UCSD-AML1 (cell line): ENCODE measurements around the gene PILRB.
"Not testable (repeated sequence)": the region's sequence is repeated elsewhere in the genome, so short reads cannot be mapped to it uniquely, and the experiment has no call there.

Experiments
- DNase-seq: peaks from one replicate; lab custom pipeline; 2025; ENCODE audit not compliant: unreplicated experiment; lab: John Stamatoyannopoulos, UW

PILRB gene

DNA sequence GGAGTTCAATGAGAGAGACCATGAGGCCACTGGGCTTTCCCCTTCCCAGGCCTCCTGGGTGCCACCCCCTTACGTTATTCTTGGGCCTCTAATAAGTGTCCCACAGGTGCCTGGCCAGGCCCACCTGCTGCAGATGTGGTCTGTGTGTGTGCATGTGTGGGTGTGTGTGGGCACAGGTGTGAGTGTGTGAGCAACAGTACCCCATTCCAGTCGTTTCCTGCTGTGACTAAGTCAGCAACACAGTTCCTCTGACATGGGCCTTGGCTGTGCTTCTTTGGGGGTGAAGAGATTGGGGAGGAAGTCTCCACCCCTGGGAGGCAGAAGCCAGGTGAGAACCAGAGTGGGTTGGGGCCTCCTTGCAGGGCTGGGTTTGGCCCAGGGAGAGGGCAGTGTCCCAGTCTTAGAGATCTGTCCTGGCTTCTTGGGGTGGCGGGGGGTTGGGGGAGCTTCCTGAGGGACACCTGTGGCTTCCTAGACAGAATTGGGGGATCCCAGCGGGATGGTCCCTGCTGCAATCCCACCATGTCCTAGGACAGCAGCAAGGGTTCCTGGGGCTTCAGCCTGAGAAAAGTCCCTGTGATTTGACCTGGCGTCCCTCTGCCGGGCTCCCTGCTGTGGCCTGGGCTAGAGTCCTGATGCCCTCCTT, 4.1 kb upstream of the PILRB start:
- no peak for DNase-seq

DNA sequence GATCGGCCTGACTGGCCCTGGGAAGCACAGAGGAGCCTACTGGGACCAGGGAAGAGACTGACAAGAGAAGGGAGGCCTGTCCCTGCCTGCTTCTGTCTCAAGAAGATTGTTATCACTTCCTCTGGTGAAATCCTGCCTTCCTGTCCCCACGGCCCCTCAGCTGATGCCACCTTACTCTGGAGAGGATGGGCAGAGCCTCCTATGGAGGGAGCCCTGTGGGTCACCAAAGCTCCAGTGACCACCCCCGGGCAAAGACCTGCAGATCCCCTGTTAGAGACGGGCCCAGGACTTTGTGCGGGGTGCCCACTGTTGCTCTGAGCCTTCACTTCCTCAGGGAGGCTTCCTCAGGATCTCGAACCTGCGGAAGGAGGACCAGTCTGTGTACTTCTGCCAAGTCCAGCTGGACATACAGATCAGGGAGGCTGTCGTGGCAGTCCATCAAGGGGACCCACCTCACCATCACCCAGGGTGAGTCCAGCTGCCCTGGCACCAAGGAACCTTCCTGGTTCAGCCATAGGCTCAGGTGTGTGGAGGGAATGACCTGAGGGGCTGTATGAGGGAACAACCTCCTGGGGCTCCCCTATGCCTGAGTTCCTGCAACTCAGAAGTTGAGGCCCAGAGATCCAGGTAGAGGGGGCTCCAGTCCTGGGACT, 1.4 kb upstream of the PILRB start:
- no peak for DNase-seq

DNA sequence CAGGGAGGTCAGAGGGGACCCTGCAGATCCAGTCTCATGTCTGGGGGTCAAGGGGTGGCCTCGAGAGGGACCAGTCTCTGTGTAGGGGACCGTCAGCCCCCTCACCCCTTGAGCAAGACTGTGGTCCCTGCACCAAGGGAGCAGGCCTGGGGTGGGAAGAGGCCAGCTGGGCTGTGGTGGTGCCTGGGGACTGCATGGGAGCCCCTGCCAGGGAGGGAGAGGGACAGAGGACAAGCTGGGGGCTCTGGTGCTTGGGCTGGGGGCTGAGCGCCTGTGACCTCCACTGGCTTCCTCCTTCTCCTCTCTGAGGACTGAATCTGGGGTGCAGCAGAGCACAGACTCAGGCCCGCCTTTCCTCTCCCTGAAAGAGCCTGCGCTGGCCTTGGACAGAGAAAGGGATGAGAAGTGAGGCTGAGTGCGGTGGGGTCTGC, 771 bp upstream of the PILRB start:
- no peak for DNase-seq

DNA sequence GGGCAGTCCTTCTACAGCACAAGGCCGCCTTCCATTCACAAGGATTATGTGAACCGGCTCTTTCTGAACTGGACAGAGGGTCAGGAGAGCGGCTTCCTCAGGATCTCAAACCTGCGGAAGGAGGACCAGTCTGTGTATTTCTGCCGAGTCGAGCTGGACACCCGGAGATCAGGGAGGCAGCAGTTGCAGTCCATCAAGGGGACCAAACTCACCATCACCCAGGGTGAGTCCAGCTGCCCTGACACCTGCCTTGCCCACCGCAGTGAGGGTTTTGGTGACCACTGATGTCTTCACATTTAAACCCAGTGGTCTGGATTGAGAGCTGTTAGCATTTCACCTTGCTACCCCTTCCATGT, 918 bp downstream of the PILRB start:
- DNase-seq: no peak

DNA sequence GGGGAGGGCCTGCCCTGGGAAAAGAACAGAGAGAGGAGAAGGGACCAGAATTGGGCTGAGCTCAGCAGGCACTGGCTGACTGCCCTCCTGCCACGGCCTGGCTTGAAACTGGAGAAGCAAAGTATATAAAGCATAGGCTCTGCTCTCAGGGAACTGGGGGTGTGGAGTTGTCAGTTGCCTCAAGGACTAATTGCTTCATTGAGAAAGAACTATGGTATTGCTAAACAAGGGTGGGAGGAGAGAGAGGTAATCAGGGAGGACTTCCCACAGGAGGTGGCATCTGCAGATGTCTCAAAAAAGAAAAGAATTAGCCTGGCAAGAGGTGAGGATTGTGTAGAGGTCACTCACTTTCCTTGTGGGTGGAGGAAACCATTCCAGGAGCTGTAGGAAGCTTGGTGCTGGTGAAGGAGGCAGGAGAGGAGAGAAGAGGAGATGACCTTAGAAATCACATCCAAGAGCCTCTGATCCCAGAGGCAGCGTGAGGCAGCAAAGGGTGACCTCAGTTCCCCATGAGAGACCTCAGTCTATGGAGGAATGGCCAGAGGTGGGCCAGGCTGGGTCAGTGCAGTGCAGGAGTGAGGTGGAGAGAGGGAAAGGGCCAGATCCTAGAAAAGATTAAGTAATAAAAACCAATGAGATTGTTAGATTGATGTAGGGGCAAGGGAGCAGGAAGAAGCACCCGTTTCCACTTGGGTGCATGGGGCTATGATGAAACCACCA, 2.4 kb downstream of the PILRB start:
- no peak for DNase-seq

DNA sequence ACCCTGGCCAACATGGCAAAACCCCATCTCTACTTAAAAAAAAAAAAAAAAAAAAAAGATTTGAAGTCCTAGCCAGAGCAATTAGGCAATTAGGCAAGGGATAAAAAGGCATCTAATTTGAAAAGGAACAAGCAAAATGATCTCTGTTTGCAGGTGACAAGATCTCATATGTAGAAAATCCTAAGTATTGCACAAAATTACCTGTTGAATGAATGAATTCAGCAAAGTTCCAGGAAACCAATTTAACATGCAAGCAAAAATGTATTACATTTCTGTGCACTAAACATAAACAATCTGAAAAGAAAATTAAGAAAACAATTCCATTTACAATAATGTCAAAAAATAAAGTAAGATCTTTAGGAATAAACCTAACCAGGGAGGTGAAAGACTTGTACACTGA, 5.2 kb downstream of the PILRB start:
- DNase-seq: no peak

DNA sequence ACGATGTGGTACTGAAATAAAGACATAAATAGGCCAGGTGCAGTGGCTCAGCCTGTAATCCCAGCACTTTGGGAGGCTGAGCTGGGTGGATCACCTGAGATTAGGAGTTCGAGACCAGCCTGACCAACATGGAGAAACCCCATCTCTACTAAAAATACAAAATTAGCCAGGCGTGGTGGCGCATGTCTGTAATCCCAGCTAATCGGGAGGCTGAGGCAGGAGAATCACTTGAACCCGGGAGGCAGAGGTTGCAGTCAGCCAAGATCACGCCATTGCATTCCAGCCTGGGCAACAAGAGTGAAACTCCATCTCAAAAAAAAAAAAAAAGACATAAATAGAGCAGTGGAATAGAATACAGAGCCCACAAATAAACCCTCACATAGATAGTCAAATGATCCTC, 5.9 kb downstream of the PILRB start:
- DNase-seq: not testable (repeated sequence)

DNA sequence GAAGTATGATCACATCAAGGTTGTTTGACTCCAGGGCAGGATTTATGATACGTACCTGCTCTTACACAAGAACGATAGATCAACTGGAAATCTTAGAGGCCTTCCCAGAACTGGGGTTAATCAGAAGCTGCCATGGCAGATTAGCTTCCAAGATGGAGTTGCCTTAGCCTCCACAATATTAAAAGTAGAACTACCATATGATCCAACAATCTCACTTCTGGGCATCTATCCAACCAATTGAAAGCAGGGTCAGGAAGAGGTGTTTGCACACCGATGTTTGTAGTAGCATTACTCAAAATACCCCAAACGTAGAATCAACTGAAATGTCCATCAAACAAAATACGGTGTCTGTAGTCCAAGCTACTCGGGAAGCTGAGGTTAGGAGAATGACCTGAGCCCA, 6.6 kb downstream of the PILRB start:
- no peak for DNase-seq

DNA sequence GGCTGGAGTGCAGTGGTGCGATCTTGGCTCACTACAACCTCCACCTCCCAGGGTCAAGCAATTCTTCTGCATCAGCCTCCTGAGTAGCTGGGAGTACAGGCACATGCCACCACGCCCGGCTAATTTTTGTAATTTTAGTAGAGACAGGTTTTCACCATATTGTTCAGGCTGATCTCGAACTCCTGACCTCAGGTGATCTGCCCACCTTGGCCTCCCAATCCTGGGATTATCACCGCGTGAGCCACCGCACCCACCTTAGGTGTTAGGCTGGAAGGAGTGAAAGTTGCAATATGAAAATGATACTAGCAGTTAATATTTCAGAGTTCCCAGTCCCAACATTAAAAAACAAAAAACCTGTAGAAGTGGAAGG, 8.1 kb downstream of the PILRB start:
- not testable (repeated sequence) for DNase-seq

DNA sequence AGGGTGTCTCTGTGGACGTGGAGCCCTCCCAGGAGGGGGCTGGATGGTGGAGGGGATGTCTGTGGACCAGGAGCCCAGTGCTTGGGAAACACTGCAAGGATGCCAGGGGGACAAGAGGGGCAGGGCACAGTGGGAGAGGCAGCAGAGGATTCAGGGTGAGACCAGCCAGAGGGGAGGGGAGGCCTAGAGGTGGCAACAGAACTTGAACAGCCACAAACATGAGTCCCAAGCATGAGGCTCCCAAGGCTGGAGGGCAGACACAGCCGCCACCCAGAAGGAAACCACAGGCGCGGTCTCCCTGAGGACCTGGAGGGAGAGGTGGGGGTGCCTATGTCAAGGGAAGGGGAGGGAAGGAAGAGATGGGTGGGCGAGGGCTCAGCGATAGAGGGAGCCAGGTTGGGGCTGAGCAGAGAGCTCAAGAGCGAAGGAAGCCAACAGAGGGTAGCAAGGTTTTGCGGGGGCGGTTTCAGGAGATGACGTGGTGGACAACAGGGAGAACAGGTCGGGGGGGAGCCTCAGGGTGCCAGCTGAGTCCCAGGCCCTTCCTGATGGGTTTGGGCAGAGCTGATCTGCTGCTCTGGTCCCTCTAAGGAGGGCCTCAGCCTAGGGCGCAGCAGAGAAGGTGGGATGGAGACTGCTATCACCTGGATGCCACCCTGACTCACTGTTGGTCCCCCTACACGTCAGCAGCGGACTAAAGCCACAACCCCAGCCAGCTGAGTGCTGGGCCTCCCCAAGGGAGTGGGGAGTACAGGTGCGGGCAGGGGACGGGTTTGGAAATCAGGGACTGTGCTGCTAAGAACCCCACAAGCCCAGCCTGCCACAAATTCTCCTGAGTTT, 8.7 kb downstream of the PILRB start:
- peak; percentile 22 for DNase-seq

DNA sequence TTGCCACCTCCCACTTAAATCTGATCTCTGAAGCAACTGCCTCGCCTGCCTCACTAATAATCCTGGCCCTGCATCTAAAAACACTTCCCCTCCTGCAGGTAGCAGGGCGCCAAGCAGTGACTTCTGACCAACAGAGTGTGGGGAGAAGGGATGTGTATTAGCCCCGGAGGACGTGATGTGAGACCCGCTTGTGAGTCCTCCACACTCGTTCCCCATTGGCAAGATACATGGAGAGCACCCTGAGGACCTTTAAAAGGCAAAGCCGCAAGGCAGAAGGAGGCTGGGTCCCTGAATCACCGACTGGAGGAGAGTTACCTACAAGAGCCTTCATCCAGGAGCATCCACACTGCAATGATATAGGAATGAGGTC, 9.3 kb downstream of the PILRB start:
- no peak for DNase-seq

DNA sequence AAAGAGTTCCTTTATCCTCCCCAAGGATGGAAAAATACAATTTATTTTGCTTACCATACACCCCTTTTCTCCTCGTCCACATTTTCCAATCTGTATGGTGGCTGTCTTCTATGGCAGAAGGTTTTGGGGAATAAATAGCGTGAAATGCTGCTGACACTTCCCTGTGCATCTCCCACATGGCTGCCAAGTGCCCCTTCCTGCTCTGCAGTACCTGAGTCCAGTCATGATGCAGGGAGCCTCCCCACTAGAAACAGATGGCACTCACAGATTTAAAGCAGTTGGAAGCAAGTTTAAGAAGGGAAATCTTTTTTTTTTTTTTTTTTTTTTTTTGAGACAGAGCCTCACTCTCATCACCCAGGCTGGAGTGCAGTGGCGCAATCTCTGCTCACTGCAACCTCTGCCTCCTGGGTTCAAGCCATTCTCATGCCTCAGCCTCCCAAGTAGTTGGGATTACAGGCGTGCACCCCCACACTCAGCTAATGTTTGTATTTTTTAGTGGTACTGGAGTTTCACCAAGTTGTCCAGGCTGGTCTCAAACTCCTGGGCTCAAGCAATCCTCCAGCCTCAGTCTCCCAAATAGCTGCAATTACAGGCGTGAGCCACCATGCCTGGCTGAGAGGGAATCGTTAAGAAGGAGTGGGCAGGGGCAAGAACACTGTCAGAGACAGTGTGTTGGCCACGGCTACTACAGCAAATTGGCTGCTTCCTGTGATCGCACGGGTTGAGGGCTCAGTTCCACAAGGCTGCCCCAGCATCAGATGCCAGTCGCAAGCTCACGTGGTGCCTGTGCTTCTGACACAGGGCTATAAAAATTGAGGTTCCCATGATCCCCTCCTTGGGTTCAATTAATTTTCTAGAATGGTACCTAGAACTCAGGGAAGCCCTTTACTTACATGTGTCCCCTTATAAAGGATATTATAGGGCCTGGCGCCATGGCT, 10.0 kb downstream of the PILRB start:
- no peak for DNase-seq

DNA sequence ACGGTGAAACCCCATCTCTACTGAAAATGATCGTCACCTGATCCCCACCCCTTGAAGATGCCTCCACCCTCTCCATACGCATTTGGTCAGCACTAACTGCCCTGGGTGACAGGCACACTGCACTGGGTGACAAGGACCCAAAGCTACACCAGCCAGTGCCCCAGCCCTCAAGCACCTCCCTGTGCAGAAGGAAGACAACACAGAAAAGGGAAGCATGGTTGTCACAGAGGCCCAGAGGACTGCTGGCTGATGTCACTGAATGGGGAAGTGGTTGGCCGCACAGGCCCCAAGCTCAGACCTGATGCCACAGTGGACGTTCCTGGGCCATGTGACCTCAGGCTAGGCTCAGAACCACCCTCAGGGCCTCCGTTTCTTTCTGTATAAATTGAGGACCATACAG, 11.2 kb downstream of the PILRB start:
- peak; percentile 72 for DNase-seq

DNA sequence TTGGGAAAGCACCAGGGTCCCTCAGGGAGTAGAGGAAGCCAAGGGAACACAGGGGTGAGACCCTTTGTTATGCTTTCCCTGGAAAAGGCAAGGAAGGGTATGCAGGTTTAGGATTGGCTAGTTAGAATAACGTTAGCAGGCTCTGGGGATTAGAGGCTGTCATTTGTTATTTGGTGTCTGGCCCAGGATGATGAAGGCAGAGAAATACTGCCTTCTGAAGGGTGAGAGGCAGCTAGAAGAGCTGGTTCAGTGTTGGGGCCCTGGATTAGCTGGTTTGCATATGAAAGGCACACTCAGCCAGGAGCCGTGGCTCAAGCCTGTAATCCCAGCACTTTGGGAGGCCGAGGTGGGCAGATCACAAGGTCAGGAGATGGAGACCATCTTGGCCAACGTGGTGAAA, 12.4 kb downstream of the PILRB start:
- no peak for DNase-seq

DNA sequence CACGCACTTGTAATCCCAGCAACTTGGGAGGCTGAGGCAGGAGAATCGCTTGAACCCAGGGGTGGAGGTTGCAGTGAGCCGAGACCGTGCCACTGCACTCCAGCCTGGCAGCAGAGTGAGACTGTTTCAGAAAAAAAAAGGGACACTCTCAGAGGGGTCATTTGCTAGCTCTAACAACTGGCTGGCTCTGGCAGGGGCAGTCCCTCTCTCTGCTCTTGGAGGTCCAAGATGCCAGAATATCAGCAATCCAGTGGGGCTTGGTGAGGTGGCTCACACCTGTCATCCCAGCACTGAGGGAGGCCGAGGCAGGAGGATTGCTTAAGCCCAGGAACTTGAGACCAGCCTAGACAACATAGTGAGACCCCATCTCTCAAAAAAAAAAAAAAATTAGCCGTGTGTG, 12.8 kb downstream of the PILRB start:
- DNase-seq: no peak

DNA sequence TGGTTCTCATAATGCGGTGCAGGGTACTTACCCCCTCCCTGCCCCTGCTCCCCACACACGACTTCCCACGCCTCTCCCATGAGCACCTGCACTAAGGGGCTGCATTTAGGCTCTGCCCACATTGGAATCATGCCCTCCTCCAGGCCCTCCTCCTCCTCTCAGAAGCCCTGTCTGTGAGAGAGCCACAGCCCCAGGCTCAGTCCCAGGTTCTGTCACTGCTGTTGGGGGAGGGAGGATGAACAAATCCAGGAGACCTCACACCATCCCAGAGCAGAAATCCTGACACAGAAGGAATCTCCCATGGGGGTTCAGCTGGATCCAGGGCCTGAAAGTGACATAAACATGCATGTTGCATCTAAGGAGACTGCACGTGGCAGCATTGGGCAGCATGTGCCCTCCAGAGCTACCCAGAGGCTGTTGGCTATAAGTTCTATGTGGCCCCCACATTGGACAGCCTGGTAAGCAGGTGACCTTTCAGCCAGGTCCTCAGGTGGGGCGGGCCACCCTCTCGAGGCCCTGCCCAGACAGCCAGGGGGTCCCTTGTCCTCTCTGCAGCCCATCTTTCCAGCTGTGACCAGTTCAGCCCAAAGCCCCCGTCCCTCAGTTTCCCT, 13.7 kb downstream of the PILRB start:
- DNase-seq: no peak

DNA sequence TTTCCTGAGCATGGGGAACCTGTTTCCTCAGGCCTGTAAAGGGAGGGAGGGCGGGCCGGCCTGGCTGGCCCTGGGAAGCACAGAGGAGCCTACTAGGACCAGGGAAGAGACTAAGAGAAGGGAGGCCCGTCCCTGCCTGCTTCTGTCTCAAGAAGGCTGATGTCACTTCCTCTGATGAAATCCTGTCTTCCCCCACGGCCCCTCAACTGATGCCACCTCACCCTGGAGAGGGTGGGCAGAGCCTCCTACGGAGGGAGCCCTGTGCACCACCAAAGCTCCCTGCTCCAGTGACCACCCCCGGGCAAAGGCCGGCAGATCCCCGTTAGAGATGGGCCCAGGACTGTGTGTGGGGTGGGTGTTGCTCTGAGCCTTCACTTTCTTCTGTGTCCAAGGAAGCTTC, 14.3 kb downstream of the PILRB start:
- peak; percentile 20 for DNase-seq

DNA sequence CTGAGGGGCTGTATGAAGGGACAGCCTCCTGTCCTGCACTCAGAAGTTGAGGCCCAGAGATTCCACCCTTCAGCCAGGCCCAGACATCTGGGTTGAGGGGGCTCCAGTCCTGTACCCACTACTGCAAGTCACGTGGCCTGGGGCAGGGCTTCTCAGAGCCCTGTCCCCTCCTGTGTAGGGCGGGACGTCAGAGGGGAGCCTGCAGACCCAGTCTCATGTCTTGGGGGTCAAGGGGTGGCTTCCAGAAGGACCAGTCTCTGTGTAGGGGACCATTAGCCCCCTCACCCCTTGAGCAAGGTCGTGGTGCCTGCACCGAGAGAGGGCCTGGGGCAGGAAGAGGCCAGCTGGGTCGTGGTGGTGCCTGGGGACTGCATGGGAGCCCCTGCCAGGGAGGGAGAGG, 14.8 kb downstream of the PILRB start:
- no peak for DNase-seq

DNA sequence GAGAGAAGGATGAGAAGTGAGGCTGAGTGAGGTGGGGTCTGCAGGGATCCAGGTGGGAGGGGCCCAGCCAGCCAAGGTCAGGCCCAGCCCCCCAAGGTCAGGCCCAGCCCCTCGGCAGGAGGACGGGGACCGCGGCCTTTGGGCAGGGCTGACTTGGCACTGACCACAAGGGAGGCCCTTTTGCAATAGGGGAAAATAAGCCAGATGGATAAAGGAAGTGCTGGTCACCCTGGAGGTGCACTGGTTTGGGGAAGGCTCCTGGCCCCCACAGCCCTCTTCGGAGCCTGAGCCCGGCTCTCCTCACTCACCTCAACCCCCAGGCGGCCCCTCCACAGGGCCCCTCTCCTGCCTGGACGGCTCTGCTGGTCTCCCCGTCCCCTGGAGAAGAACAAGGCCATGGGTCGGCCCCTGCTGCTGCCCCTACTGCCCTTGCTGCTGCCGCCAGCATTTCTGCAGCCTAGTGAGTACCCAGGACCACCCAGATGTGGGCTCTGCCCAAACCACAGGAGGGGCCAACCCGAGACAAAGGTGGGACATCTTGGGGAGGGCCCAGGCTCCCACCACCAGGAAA, 15.4 kb downstream of the PILRB start, which contains the start of gene PILRA:
PILRA (plus strand) TSS at position 227 of the 571 bp plus-strand sequence; CDS start at position 397, 170 bp downstream.
- no peak for DNase-seq
